PC-9 (cell line): ENCODE measurements around the gene HSPA1L.

Experiments
- EZH2 ChIP-seq: fragments of 200-600 bp; sonication (generic); IDR thresholded peaks from 2 replicates; pipeline ENCODE4 v1.8.0; 2017; ENCODE audit warnings: antibody characterized with exemption, low read depth
- TF ChIP-seq, protein P1 (sequence below): fragments of 200-600 bp; sonication (generic); conservative IDR thresholded peaks from 2 replicates; pipeline ENCODE4 v1.6.1; 2017; ENCODE audit warnings: mixed run types, antibody characterized with exemption, mild to moderate bottlenecking, moderate library complexity

DNA sequence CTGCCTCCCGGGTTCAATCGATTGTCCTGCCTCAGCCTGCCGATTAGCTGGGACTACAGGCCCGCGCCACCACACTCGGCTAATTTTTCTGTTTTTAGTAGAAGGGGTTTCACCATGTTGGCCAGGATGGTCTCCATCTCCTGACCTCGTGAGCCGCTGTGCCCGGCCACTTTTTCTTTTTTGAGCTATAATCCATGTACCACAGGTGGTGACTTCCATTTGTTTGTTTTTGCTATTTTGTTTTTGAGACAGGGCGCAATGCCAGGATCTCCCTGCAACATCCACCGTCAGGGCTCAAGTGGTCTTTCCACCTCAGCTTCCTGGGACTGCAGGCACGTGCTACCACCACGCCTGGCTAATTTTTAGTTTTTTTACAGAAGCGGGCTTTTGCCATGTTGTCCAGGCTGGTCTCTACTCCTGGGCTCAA lies 21.0 kb upstream of the HSPA1L start:
- TF ChIP-seq, protein P1, sequence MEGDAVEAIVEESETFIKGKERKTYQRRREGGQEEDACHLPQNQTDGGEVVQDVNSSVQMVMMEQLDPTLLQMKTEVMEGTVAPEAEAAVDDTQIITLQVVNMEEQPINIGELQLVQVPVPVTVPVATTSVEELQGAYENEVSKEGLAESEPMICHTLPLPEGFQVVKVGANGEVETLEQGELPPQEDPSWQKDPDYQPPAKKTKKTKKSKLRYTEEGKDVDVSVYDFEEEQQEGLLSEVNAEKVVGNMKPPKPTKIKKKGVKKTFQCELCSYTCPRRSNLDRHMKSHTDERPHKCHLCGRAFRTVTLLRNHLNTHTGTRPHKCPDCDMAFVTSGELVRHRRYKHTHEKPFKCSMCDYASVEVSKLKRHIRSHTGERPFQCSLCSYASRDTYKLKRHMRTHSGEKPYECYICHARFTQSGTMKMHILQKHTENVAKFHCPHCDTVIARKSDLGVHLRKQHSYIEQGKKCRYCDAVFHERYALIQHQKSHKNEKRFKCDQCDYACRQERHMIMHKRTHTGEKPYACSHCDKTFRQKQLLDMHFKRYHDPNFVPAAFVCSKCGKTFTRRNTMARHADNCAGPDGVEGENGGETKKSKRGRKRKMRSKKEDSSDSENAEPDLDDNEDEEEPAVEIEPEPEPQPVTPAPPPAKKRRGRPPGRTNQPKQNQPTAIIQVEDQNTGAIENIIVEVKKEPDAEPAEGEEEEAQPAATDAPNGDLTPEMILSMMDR: no peak
- TF ChIP-seq EZH2: no peak
